ENCODE measurements around the gene CAMTA1.

Gene CAMTA1

DNA sequence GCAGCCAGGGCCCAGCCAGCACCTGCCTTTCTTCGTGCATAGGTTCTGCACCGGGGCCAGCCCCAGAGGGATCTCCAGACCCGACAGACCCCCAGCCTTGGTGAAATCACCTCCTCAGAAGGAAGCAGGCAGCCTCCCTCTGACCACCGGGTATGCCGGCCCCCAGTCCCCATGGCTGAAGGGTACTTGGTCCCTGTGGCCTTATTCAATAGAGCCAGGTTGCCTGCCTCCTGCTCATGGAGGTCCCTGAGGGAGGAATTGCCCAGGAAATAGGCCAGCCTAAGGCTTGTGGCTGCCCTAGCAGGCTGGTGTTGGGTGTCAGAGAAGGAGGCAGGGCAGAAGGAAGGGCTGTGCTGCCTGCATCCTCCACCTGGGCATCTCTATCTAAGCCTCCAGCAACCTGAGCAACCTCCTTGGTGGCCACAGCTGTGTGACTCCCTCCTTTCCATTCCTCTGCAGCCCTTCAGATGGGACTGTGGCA lies 647.7 kb downstream of the CAMTA1 start:
- ATAC-seq = no peak
- no peak for TF ChIP-seq ZFP30 (CRISPR knock-in tag; IDR thresholded peaks at IDR 0.05)
- TF ChIP-seq, protein P1, sequence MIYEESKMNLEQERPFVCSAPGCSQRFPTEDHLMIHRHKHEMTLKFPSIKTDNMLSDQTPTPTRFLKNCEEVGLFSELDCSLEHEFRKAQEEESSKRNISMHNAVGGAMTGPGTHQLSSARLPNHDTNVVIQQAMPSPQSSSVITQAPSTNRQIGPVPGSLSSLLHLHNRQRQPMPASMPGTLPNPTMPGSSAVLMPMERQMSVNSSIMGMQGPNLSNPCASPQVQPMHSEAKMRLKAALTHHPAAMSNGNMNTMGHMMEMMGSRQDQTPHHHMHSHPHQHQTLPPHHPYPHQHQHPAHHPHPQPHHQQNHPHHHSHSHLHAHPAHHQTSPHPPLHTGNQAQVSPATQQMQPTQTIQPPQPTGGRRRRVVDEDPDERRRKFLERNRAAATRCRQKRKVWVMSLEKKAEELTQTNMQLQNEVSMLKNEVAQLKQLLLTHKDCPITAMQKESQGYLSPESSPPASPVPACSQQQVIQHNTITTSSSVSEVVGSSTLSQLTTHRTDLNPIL (CRISPR knock-in tag; IDR thresholded peaks at IDR 0.05; ENCODE audit: low read depth) = no peak
- no peak for TF ChIP-seq ZC3H10 (CRISPR knock-in tag; IDR thresholded peaks at IDR 0.05)
- TF ChIP-seq, protein P2, sequence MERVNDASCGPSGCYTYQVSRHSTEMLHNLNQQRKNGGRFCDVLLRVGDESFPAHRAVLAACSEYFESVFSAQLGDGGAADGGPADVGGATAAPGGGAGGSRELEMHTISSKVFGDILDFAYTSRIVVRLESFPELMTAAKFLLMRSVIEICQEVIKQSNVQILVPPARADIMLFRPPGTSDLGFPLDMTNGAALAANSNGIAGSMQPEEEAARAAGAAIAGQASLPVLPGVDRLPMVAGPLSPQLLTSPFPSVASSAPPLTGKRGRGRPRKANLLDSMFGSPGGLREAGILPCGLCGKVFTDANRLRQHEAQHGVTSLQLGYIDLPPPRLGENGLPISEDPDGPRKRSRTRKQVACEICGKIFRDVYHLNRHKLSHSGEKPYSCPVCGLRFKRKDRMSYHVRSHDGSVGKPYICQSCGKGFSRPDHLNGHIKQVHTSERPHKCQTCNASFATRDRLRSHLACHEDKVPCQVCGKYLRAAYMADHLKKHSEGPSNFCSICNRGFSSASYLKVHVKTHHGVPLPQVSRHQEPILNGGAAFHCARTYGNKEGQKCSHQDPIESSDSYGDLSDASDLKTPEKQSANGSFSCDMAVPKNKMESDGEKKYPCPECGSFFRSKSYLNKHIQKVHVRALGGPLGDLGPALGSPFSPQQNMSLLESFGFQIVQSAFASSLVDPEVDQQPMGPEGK (CRISPR knock-in tag; IDR thresholded peaks at IDR 0.05; ENCODE audit: borderline replicate concordance) = no peak
- TF ChIP-seq CSDC2 (CRISPR knock-in tag; IDR thresholded peaks at IDR 0.05) = no peak
- no peak for TF ChIP-seq TCF4 (CRISPR knock-in tag; IDR thresholded peaks at IDR 0.05; ENCODE audit: borderline replicate concordance)
- no peak for TF ChIP-seq GLIS3 (CRISPR knock-in tag; IDR thresholded peaks at IDR 0.05)
- TF ChIP-seq RARB (CRISPR knock-in tag; IDR thresholded peaks at IDR 0.05) = no peak
- TF ChIP-seq ZNF565 (CRISPR knock-in tag; conservative IDR thresholded peaks at IDR 0.05; ENCODE audit: low read depth) = no peak
- no peak for TF ChIP-seq ISL1 (CRISPR knock-in tag; IDR thresholded peaks at IDR 0.05)
- TF ChIP-seq, protein P3, sequence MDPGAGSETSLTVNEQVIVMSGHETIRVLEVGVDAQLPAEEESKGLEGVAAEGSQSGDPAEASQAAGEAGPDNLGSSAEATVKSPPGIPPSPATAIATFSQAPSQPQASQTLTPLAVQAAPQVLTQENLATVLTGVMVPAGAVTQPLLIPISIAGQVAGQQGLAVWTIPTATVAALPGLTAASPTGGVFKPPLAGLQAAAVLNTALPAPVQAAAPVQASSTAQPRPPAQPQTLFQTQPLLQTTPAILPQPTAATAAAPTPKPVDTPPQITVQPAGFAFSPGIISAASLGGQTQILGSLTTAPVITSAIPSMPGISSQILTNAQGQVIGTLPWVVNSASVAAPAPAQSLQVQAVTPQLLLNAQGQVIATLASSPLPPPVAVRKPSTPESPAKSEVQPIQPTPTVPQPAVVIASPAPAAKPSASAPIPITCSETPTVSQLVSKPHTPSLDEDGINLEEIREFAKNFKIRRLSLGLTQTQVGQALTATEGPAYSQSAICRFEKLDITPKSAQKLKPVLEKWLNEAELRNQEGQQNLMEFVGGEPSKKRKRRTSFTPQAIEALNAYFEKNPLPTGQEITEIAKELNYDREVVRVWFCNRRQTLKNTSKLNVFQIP (CRISPR knock-in tag; IDR thresholded peaks at IDR 0.05; ENCODE audit: borderline replicate concordance, low read depth) = no peak
- TF ChIP-seq ZNF8 (CRISPR knock-in tag; IDR thresholded peaks at IDR 0.05) = no peak
- TF ChIP-seq ESRRG (CRISPR knock-in tag; IDR thresholded peaks at IDR 0.05) = no peak
- no peak for TF ChIP-seq BACH2 (CRISPR knock-in tag; IDR thresholded peaks at IDR 0.05; ENCODE audit: borderline replicate concordance)
- no peak for TF ChIP-seq ZNF70 (CRISPR knock-in tag; IDR thresholded peaks at IDR 0.05)
- TF ChIP-seq TOX (CRISPR knock-in tag; IDR thresholded peaks at IDR 0.05; ENCODE audit: borderline replicate concordance) = no peak
- TF ChIP-seq, protein P4, sequence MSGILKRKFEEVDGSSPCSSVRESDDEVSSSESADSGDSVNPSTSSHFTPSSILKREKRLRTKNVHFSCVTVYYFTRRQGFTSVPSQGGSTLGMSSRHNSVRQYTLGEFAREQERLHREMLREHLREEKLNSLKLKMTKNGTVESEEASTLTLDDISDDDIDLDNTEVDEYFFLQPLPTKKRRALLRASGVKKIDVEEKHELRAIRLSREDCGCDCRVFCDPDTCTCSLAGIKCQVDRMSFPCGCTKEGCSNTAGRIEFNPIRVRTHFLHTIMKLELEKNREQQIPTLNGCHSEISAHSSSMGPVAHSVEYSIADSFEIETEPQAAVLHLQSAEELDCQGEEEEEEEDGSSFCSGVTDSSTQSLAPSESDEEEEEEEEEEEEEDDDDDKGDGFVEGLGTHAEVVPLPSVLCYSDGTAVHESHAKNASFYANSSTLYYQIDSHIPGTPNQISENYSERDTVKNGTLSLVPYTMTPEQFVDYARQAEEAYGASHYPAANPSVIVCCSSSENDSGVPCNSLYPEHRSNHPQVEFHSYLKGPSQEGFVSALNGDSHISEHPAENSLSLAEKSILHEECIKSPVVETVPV (CRISPR knock-in tag; IDR thresholded peaks at IDR 0.05) = no peak
- TF ChIP-seq ZFP3 (CRISPR knock-in tag; IDR thresholded peaks at IDR 0.05) = no peak
- TF ChIP-seq, protein P5, sequence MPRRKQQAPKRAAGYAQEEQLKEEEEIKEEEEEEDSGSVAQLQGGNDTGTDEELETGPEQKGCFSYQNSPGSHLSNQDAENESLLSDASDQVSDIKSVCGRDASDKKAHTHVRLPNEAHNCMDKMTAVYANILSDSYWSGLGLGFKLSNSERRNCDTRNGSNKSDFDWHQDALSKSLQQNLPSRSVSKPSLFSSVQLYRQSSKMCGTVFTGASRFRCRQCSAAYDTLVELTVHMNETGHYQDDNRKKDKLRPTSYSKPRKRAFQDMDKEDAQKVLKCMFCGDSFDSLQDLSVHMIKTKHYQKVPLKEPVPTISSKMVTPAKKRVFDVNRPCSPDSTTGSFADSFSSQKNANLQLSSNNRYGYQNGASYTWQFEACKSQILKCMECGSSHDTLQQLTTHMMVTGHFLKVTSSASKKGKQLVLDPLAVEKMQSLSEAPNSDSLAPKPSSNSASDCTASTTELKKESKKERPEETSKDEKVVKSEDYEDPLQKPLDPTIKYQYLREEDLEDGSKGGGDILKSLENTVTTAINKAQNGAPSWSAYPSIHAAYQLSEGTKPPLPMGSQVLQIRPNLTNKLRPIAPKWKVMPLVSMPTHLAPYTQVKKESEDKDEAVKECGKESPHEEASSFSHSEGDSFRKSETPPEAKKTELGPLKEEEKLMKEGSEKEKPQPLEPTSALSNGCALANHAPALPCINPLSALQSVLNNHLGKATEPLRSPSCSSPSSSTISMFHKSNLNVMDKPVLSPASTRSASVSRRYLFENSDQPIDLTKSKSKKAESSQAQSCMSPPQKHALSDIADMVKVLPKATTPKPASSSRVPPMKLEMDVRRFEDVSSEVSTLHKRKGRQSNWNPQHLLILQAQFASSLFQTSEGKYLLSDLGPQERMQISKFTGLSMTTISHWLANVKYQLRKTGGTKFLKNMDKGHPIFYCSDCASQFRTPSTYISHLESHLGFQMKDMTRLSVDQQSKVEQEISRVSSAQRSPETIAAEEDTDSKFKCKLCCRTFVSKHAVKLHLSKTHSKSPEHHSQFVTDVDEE (CRISPR knock-in tag; IDR thresholded peaks at IDR 0.05) = no peak

DNA sequence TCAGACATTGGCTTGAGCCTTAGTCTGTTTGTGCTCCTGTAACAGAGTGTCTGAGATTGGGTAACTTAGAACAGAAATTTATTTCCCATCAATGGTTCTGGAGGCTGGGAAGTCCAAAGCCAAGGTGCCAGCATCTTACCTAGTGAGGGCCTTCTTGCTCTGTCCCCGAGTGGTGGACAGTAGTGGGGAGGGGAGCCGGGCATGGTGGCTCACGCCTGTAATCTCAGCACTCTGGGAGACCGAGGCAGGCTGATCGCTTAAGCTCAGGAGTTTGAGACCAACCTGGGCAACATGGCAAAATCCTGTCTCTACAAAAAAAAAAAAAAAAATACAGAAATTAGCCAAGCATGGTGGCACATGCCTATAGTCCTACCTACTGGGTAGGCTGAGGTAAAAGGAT lies 649.3 kb downstream of the CAMTA1 start:
- ATAC-seq = no peak
- TF ChIP-seq ZNF70 (CRISPR knock-in tag; IDR thresholded peaks at IDR 0.05) (no peak), TOX (CRISPR knock-in tag; IDR thresholded peaks at IDR 0.05; ENCODE audit: borderline replicate concordance) (no peak), ZNF565 (CRISPR knock-in tag; conservative IDR thresholded peaks at IDR 0.05; ENCODE audit: low read depth) (no peak), PPARA (CRISPR knock-in tag; IDR thresholded peaks at IDR 0.05; ENCODE audit: borderline replicate concordance) (no peak), ZNF8 (CRISPR knock-in tag; IDR thresholded peaks at IDR 0.05) (no peak), ZC3H10 (CRISPR knock-in tag; IDR thresholded peaks at IDR 0.05) (no peak), GLIS3 (CRISPR knock-in tag; IDR thresholded peaks at IDR 0.05) (no peak), ESRRG (CRISPR knock-in tag; IDR thresholded peaks at IDR 0.05) (no peak), ARNTL (CRISPR knock-in tag; IDR thresholded peaks at IDR 0.05; ENCODE audit: borderline replicate concordance, low read depth) (no peak), RARB (CRISPR knock-in tag; IDR thresholded peaks at IDR 0.05) (no peak), CSDC2 (CRISPR knock-in tag; IDR thresholded peaks at IDR 0.05) (no peak), ISL1 (CRISPR knock-in tag; IDR thresholded peaks at IDR 0.05) (no peak), ZFP3 (CRISPR knock-in tag; IDR thresholded peaks at IDR 0.05) (no peak), TCF4 (CRISPR knock-in tag; IDR thresholded peaks at IDR 0.05; ENCODE audit: borderline replicate concordance) (no peak), OSR1 (CRISPR knock-in tag; IDR thresholded peaks at IDR 0.05) (no peak), SNAI2 (CRISPR knock-in tag; IDR thresholded peaks at IDR 0.05) (no peak), BACH2 (CRISPR knock-in tag; IDR thresholded peaks at IDR 0.05; ENCODE audit: borderline replicate concordance) (no peak)
- TF ChIP-seq, protein P3 (CRISPR knock-in tag; IDR thresholded peaks at IDR 0.05; ENCODE audit: borderline replicate concordance, low read depth) = no peak
- TF ChIP-seq, protein P4 (CRISPR knock-in tag; IDR thresholded peaks at IDR 0.05) = no peak
- TF ChIP-seq, protein P2 (CRISPR knock-in tag; IDR thresholded peaks at IDR 0.05; ENCODE audit: borderline replicate concordance) = no peak
